Neural cell (in vitro differentiated cells): ENCODE data around the gene ALDH4A1. TPM values are rescaled to one million over a fixed set of nuclear protein-coding genes. Genes with fewer than 3 reads are reported as not detected.

Source experiments
- H2AFZ ChIP-seq: fragments of 200-600, 300-800 bp; sonication (generic), shearing (Covaris generic); 2 replicates; pipeline ENCODE4 v1.6.0; 2014; ENCODE audit warnings: low read depth, mild to moderate bottlenecking, antibody characterized with exemption, low read length, moderate library complexity
- H3F3A ChIP-seq: fragments of 200-600 bp; shearing (Covaris generic); 2 replicates; pipeline ENCODE4 v1.6.1; 2016; ENCODE audit warnings: mild to moderate bottlenecking, moderate library complexity, mixed read lengths, antibody characterized with exemption, low read length; ENCODE audit not compliant: insufficient read depth, poor library complexity, severe bottlenecking
- H3K27ac ChIP-seq: fragments of 200-600, 300-800 bp; sonication (generic), shearing (Covaris generic); 2 replicates; pipeline ENCODE4 v1.5.1; 2014; ENCODE audit warnings: mild to moderate bottlenecking, low read length, moderate library complexity
- H3K27me3 ChIP-seq: fragments of 300-800, 200-600 bp; sonication (generic), shearing (Covaris generic); 2 replicates; pipeline ENCODE4 v1.6.0; 2014; ENCODE audit warnings: mild to moderate bottlenecking, low read depth, low read length, moderate library complexity; ENCODE audit not compliant: insufficient read depth
- H3K36me3 ChIP-seq: fragments of 300-800, 200-600 bp; sonication (generic), shearing (Covaris generic); 2 replicates; pipeline ENCODE4 v1.5.1; 2014; ENCODE audit warnings: mild to moderate bottlenecking, antibody characterized with exemption, low read length, moderate library complexity; ENCODE audit not compliant: insufficient read depth
- H3K4me2 ChIP-seq: fragments of 300-800, 200-600 bp; sonication (generic), shearing (Covaris generic); 2 replicates; pipeline ENCODE4 v1.6.0; 2014; ENCODE audit warnings: mild to moderate bottlenecking, low read length
- H3K4me3 ChIP-seq: fragments of 300-800, 200-600 bp; sonication (generic), shearing (Covaris generic); 2 replicates; pipeline ENCODE4 v1.5.1; 2014; ENCODE audit warnings: mild to moderate bottlenecking, low read length, moderate library complexity
- H3K79me2 ChIP-seq: fragments of 200-600 bp; shearing (Covaris generic); replicated peaks from 2 replicates; pipeline ENCODE4 v1.6.0; 2014; ENCODE audit warnings: mild to moderate bottlenecking, low read length, moderate library complexity; ENCODE audit not compliant: insufficient read depth
- H3K9ac ChIP-seq: fragments of 300-800, 200-600 bp; sonication (generic), shearing (Covaris generic); 2 replicates; pipeline ENCODE4 v1.6.1; 2016; ENCODE audit warnings: mild to moderate bottlenecking, low read length, mixed read lengths
- H3K9me2 ChIP-seq: fragments of 200-600 bp; shearing (Covaris generic); 2 replicates; pipeline ENCODE4 v1.6.1; 2016; ENCODE audit warnings: mild to moderate bottlenecking, low read length, mixed read lengths; ENCODE audit not compliant: insufficient read depth
- H3K9me3 ChIP-seq: fragments of 200-600, 300-800 bp; sonication (generic), shearing (Covaris generic); 2 replicates; pipeline ENCODE4 v1.6.1; 2016; ENCODE audit warnings: mild to moderate bottlenecking, mixed run types, low read length, moderate library complexity, mixed read lengths
- H4K20me1 ChIP-seq: fragments of 200-600 bp; shearing (Covaris generic); 2 replicates; pipeline ENCODE4 v1.6.1; 2016; ENCODE audit warnings: mild to moderate bottlenecking, mixed run types; ENCODE audit not compliant: insufficient read depth
- EP300 ChIP-seq: fragments of 450-650 bp; conservative IDR thresholded peaks from 2 replicates; pipeline ENCODE4 v1.6.1; 2014; ENCODE audit warnings: antibody characterized with exemption, mild to moderate bottlenecking, moderate library complexity; ENCODE audit not compliant: poor library complexity, severe bottlenecking
- EZH2 ChIP-seq: fragments of 200-600, 300-800 bp; shearing (Covaris generic), sonication (generic); IDR thresholded peaks from 2 replicates; pipeline ENCODE4 v1.6.1; 2014; ENCODE audit warnings: antibody characterized with exemption, low read length, borderline replicate concordance, mild to moderate bottlenecking; ENCODE audit not compliant: insufficient read depth, poor library complexity, severe bottlenecking
- MXI1 ChIP-seq: fragments of 450-650 bp; conservative IDR thresholded peaks from 2 replicates; pipeline ENCODE4 v1.6.1; 2014; ENCODE audit warnings: antibody characterized with exemption, mild to moderate bottlenecking; ENCODE audit not compliant: poor library complexity, severe bottlenecking
- POLR2AphosphoS5 ChIP-seq: IDR thresholded peaks from 2 replicates; pipeline ENCODE4 v1.6.1; 2012
- RAD21 ChIP-seq: fragments of 450-650 bp; conservative IDR thresholded peaks from 2 replicates; pipeline ENCODE4 v1.6.1; 2014; ENCODE audit warnings: antibody characterized with exemption, mild to moderate bottlenecking, moderate library complexity
- SMC3 ChIP-seq: fragments of 450-650 bp; conservative IDR thresholded peaks from 2 replicates; pipeline ENCODE4 v1.6.1; 2014; ENCODE audit warnings: antibody characterized with exemption, mild to moderate bottlenecking, moderate library complexity; ENCODE audit not compliant: poor library complexity
- TAF1 ChIP-seq: IDR thresholded peaks from 2 replicates; pipeline ENCODE4 v1.6.1; 2012; ENCODE audit warnings: low read depth
- polyA plus RNA-seq: library from polyadenylated mRNA; depleted of rRNA; stranded (reverse); fragments of >200 nt; gene quantifications from 2 replicates; pipeline ENCODE4 v1.2.3, GENCODE V29; 2014
- TF ChIP-seq, protein P1 (sequence below): fragments of 450-650 bp; IDR thresholded peaks from 2 replicates; pipeline ENCODE4 v1.5.1; 2014; ENCODE audit warnings: antibody characterized with exemption, mild to moderate bottlenecking, moderate library complexity; ENCODE audit not compliant: poor library complexity, severe bottlenecking
- TF ChIP-seq, protein P2 (sequence below): IDR thresholded peaks from 2 replicates; pipeline ENCODE4 v1.6.1; 2012; ENCODE audit warnings: borderline replicate concordance

Gene ALDH4A1
- polyA plus RNA-seq, 1 donor from 2014 or later, result 11.0 TPM

DNA sequence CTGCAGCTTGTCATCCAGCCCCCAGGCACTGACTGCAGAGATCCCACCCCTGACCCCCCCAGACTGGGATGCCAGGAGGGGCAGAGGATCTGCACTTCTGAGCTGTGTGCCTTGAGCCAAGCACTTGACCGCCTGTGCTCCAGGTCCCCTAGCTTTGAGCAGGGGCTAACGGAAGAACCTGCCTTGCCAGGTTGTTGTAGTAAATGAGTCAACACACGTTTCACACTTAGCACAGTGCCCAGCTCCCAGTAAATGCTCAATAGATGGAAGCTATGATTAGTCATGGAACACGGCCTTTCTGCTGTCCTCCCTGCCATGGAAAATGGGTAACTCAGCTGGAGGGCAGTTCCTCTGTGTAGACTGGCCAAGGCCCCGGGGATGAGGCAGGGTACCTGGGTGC, 30.0 kb upstream of the ALDH4A1 start:
- Histone ChIP-seq H3K27me3 (no peaks in the 10 kb centered on the region), H4K20me1 (no peaks in the 10 kb centered on the region), H3K4me2 (no peak overlapping the region), H3K36me3 (no peaks in the 10 kb centered on the region), H3K79me2 (no peaks in the 10 kb centered on the region), H3K9me3 (no peaks in the 10 kb centered on the region), H3K9me2 (no peaks in the 10 kb centered on the region), H3K9ac (no peak overlapping the region), H3F3A (no peaks in the 10 kb centered on the region), H3K4me3 (no peak overlapping the region), H3K27ac (no peak overlapping the region), H2AFZ (no peak overlapping the region)
- TF ChIP-seq, protein P1, sequence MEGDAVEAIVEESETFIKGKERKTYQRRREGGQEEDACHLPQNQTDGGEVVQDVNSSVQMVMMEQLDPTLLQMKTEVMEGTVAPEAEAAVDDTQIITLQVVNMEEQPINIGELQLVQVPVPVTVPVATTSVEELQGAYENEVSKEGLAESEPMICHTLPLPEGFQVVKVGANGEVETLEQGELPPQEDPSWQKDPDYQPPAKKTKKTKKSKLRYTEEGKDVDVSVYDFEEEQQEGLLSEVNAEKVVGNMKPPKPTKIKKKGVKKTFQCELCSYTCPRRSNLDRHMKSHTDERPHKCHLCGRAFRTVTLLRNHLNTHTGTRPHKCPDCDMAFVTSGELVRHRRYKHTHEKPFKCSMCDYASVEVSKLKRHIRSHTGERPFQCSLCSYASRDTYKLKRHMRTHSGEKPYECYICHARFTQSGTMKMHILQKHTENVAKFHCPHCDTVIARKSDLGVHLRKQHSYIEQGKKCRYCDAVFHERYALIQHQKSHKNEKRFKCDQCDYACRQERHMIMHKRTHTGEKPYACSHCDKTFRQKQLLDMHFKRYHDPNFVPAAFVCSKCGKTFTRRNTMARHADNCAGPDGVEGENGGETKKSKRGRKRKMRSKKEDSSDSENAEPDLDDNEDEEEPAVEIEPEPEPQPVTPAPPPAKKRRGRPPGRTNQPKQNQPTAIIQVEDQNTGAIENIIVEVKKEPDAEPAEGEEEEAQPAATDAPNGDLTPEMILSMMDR, result no peak
- TF ChIP-seq MXI1, result no peak
- no peak for TF ChIP-seq POLR2AphosphoS5
- TF ChIP-seq SMC3, result no peak

DNA sequence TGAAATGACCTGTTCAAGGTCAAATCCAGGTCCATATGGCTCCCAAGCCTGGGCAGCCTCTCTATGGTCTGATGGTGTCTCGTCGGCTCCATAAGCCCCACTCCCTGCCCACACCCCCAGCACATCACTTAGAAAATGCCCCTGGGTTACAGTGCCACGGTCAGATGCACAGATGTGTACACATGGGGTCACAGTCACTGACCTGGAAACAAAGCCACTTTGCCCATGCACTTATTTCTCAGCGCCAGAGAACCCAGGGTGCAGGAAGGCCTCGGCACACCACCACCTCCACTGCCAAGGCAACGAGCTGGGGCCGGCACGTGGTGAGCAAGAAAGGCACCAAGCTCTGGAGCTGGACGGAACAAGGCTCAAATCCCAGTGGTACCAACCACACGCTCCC, 29.4 kb upstream of the ALDH4A1 start:
- Histone ChIP-seq H3K9ac (no peak overlapping the region), H3K36me3 (no peaks in the 10 kb centered on the region), H3K79me2 (no peaks in the 10 kb centered on the region), H3K9me3 (no peaks in the 10 kb centered on the region), H3K4me2 (no peak overlapping the region), H3K9me2 (no peaks in the 10 kb centered on the region), H2AFZ (no peak overlapping the region), H4K20me1 (no peaks in the 10 kb centered on the region), H3K27me3 (no peaks in the 10 kb centered on the region), H3K27ac (no peak overlapping the region), H3K4me3 (no peak overlapping the region), H3F3A (no peaks in the 10 kb centered on the region)
- no peak for TF ChIP-seq SMC3
- no peak for TF ChIP-seq RAD21
- TF ChIP-seq, protein P2, sequence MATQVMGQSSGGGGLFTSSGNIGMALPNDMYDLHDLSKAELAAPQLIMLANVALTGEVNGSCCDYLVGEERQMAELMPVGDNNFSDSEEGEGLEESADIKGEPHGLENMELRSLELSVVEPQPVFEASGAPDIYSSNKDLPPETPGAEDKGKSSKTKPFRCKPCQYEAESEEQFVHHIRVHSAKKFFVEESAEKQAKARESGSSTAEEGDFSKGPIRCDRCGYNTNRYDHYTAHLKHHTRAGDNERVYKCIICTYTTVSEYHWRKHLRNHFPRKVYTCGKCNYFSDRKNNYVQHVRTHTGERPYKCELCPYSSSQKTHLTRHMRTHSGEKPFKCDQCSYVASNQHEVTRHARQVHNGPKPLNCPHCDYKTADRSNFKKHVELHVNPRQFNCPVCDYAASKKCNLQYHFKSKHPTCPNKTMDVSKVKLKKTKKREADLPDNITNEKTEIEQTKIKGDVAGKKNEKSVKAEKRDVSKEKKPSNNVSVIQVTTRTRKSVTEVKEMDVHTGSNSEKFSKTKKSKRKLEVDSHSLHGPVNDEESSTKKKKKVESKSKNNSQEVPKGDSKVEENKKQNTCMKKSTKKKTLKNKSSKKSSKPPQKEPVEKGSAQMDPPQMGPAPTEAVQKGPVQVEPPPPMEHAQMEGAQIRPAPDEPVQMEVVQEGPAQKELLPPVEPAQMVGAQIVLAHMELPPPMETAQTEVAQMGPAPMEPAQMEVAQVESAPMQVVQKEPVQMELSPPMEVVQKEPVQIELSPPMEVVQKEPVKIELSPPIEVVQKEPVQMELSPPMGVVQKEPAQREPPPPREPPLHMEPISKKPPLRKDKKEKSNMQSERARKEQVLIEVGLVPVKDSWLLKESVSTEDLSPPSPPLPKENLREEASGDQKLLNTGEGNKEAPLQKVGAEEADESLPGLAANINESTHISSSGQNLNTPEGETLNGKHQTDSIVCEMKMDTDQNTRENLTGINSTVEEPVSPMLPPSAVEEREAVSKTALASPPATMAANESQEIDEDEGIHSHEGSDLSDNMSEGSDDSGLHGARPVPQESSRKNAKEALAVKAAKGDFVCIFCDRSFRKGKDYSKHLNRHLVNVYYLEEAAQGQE, result no peak

DNA sequence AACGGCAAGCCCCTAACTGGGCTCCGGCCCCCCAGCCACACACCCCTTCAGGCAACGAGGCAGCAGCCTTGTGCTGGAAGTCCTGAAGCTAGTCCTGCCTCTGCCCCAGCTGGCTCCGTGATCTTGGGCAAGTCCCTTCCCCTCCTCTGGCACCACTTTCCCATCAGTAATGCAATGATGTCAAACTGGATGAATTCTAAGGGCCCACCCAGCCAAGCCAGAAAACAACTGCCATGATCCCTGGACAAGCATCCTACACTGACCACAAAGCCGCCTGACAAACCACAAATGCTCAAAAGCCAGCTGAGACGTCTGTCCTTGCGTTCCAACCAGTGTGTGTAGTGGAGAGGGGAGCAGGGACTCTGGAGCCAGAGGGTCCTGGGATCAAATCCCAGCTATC, 27.3 kb upstream of the ALDH4A1 start:
- H3K4me3 ChIP-seq, result no peak overlapping the region
- H3K9me2 ChIP-seq, result no peaks in the 10 kb centered on the region
- no peak overlapping the region for H3K27ac ChIP-seq
- H3K79me2 ChIP-seq, result no peaks in the 10 kb centered on the region
- no peaks in the 10 kb centered on the region for H3K36me3 ChIP-seq
- H2AFZ ChIP-seq, result no peak overlapping the region
- no peaks in the 10 kb centered on the region for H3K27me3 ChIP-seq
- H3F3A ChIP-seq, result no peaks in the 10 kb centered on the region
- H3K9me3 ChIP-seq, result no peaks in the 10 kb centered on the region
- TF ChIP-seq, protein P2, result no peak
- TF ChIP-seq TAF1, result no peak
- no peak for TF ChIP-seq MXI1
- no peak for TF ChIP-seq EP300
- TF ChIP-seq SMC3, result no peak
- no peak for TF ChIP-seq EZH2
- TF ChIP-seq, protein P1, result no peak
- TF ChIP-seq POLR2AphosphoS5, result no peak
- no peak for TF ChIP-seq RAD21
- H4K20me1 ChIP-seq, result no peaks in the 10 kb centered on the region
- H3K4me2 ChIP-seq, result no peak overlapping the region
- no peak overlapping the region for H3K9ac ChIP-seq
